Common myeloid progenitor, CD34-positive (primary cell): ENCODE results near the gene PCDH9.
A peak's percentile ranks its signal among the peaks of the same experiment; 100 is the strongest.

ENCODE experiments used
- CTCF ChIA-PET: fragments of 350-600 bp; sonication (Branson Sonifier 250); formaldehyde crosslinking; loops from one replicate; lab custom pipeline; 2021; ENCODE audit warnings: antibody characterized with exemption; lab: Charles Lee
- POLR2A ChIA-PET: fragments of 350-600 bp; sonication (Branson Sonifier 250); formaldehyde crosslinking; loops from one replicate; lab custom pipeline; 2021; ENCODE audit warnings: antibody characterized with exemption; lab: Charles Lee
- DNase-seq, 3 donors: peaks; one replicate each; pipeline versions ENCODE4 v3.0.0 to v3.0.0-alpha.2; 2013
- H3K27ac ChIP-seq, 2 experiments: 1 replicate in 1 of 2; 2 replicates in 1 of 2; pipeline ENCODE4 v1.7.0; 2013; ENCODE audit warnings: inconsistent platforms in 2 of 2, low read length in 2 of 2, mild to moderate bottlenecking in 2 of 2, low read depth in 1 of 2, moderate library complexity in 1 of 2; ENCODE audit not compliant: severe bottlenecking in 2 of 2, insufficient read depth in 1 of 2, poor library complexity in 1 of 2
- H3K27me3 ChIP-seq, 5 experiments: replicated peaks in 2 of 5; 1 replicate in 3 of 5; 2 replicates in 2 of 5; pipeline versions ENCODE4 v1.6.1 to v1.7.0; 2013; ENCODE audit warnings: low read length in 4 of 5, mild to moderate bottlenecking in 2 of 5, moderate library complexity in 2 of 5, inconsistent platforms in 1 of 5; ENCODE audit not compliant: insufficient read depth in 5 of 5, control insufficient read depth in 4 of 5
- H3K36me3 ChIP-seq, 4 experiments: 1 replicate in 2 of 4; 2 replicates in 2 of 4; pipeline versions ENCODE4 v1.6.1 to v1.7.0; 2013; ENCODE audit warnings: low read length in 3 of 4, control low read depth in 1 of 4, mild to moderate bottlenecking in 1 of 4; ENCODE audit not compliant: control insufficient read depth in 4 of 4, insufficient read depth in 4 of 4
- H3K4me1 ChIP-seq, 4 experiments: 1 replicate in 3 of 4; 2 replicates in 1 of 4; pipeline versions ENCODE4 v1.6.1 to v1.7.1; 2013; ENCODE audit warnings: low read length in 3 of 4, mild to moderate bottlenecking in 3 of 4, control low read depth in 1 of 4, inconsistent platforms in 1 of 4, moderate library complexity in 1 of 4; ENCODE audit not compliant: control insufficient read depth in 4 of 4, insufficient read depth in 4 of 4; ENCODE audit errors: control extremely low read depth in 1 of 4
- H3K4me3 ChIP-seq, 7 experiments: 1 replicate in 4 of 7; 2 replicates in 3 of 7; pipeline versions ENCODE4 v1.5.1 to v1.7.0; 2013; ENCODE audit warnings: mild to moderate bottlenecking in 7 of 7, low read length in 6 of 7, moderate library complexity in 6 of 7, inconsistent platforms in 2 of 7, low read depth in 2 of 7, control low read depth in 1 of 7; ENCODE audit not compliant: insufficient read depth in 4 of 7, control insufficient read depth in 1 of 7; ENCODE audit errors: extremely low read depth in 1 of 7
- H3K9me3 ChIP-seq, 5 experiments: 1 replicate in 4 of 5; 2 replicates in 1 of 5; pipeline versions ENCODE4 v1.6.1 to v1.7.1; 2013; ENCODE audit warnings: low read length in 4 of 5, mild to moderate bottlenecking in 2 of 5, inconsistent platforms in 1 of 5, low read depth in 1 of 5, moderate library complexity in 1 of 5; ENCODE audit not compliant: control insufficient read depth in 4 of 5, insufficient read depth in 2 of 5; ENCODE audit errors: control extremely low read depth in 1 of 5
- WGBS: methylation state at CpG from one replicate; pipeline ENCODE4 v1.1.5; 2013; ENCODE audit not compliant: insufficient coverage; 5-methylcytosine and 5-hydroxymethylcytosine counted together

The PCDH9 gene

GRCh38 chr13:67083519-67083918 is 146.6 kb downstream of the PCDH9 start:
- Histone ChIP-seq H3K4me1 (no peaks in the 10 kb centered on the region), H3K27me3 (no peaks in the 10 kb centered on the region), H3K4me3 (no peak overlapping the region), H3K36me3 (no peaks in the 10 kb centered on the region), H3K27ac (no peak overlapping the region), H3K9me3 (no peaks in the 10 kb centered on the region)
- WGBS, result no CpG with 5 or more reads among the region's 2 CpGs
- ChIA-PET POLR2A (no interaction called here), CTCF (no interaction called here)
- no peak for DNase-seq

DNA sequence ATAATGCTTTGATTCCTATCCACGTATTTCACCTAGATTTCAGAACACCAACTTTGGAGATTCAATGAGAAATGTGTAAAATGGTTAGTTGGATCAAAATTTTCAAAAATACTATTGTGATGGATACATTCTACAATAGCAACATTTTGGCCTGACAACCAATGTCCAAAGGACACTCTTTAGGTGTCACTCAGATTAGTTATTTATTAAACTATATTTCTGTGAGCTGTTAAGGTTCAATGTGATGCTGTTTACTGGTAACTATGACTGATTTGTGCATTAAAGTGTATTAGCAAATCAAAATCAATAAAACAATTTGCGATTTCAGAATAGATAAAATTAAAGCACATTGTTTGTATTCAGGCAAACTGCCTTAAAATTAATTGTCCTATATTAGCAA is 149.8 kb downstream of the PCDH9 start:
- no peaks in the 10 kb centered on the region for H3K4me1 ChIP-seq
- ChIA-PET CTCF (interaction anchor here (0.9 kb wide), 1 partner anchor 77 kb away, joined by 3 read pairs; no protein-coding TSS in a partner anchor), POLR2A (no interaction called here)
- no CpG with 5 or more reads among the region's 2 CpGs for WGBS
- no peaks in the 10 kb centered on the region for H3K27me3 ChIP-seq
- no peak overlapping the region for H3K4me3 ChIP-seq
- H3K27ac ChIP-seq, result no peak overlapping the region
- no peak for DNase-seq
- H3K36me3 ChIP-seq, result no peaks in the 10 kb centered on the region
- no peaks in the 10 kb centered on the region for H3K9me3 ChIP-seq

GRCh38 chr13:67078062-67078461 is 152.1 kb downstream of the PCDH9 start:
- POLR2A ChIA-PET, result no interaction called here
- Histone ChIP-seq H3K9me3 (no peaks in the 10 kb centered on the region), H3K4me3 (no peak overlapping the region), H3K27ac (no peak overlapping the region), H3K27me3 (no peaks in the 10 kb centered on the region), H3K36me3 (no peaks in the 10 kb centered on the region), H3K4me1 (no peaks in the 10 kb centered on the region)
- CTCF ChIA-PET, result no interaction called here
- WGBS, result 100% methylated on average over 5 of the region's 5 CpGs
- DNase-seq, result no peak

DNA sequence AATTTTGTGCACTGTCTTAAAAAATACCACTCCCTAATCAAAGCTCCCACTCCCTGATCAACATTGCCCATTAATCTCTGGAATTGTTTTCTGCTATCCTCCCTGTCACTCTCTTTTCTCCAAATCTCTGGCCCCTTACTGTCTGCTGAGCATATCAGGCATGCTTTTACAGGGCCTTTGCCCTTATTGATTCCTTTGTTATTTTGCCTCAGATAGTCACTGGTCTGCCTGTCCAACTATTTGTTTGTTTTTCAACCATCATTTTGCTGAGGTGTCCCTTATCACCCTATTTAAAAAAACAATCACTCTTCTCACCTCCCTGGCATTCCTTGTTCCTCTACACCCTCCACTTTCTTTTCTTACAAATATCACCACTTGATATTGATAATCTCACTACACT is 153.0 kb downstream of the PCDH9 start:
- Histone ChIP-seq H3K27ac (no peak overlapping the region), H3K4me1 (peaks cover 0 to under 1% (median 0%) of the 10 kb centered on the region in 4 experiments), H3K9me3 (no peaks in the 10 kb centered on the region), H3K36me3 (no peaks in the 10 kb centered on the region), H3K27me3 (no peaks in the 10 kb centered on the region), H3K4me3 (no peak overlapping the region)
- DNase-seq, result no peak
- ChIA-PET CTCF (interaction anchor here (0.8 to 1.4 kb wide), 3 partner anchors 23 to 147 kb away, joined by 4 to 5 read pairs (median 5); no protein-coding TSS in a partner anchor), POLR2A (no interaction called here)

GRCh38 chr13:67076378-67076777 is 153.8 kb downstream of the PCDH9 start:
- CTCF ChIA-PET, result interaction anchor here (0.8 to 1.4 kb wide), 3 partner anchors 22 to 148 kb away, joined by 4 to 5 read pairs (median 5); no protein-coding TSS in a partner anchor

DNA sequence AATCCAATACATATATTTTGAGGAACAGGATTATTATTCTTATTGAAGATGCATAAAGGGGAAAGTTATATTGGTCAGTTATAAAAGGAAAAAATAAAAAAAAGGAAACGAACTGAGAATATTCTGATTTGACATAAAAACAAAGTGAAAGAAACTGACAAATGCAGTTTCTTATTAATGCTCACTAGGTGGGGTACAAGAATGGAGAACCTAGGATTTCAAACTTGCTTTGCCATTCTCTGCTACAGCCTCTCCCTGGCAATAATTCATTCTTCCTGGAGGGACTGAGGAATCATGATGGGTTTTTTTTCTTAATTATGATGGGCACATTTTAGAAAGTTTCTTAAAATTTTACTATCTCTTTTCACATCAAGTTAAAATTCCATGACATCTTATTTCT is 154.9 kb downstream of the PCDH9 start:
- Histone ChIP-seq H3K9me3 (no peaks in the 10 kb centered on the region), H3K4me1 (peaks cover 0 to 4% (median 0%) of the 10 kb centered on the region in 4 experiments), H3K36me3 (no peaks in the 10 kb centered on the region), H3K4me3 (peak overlapping the region in 1 of 7 experiments; percentile 60), H3K27ac (no peak overlapping the region), H3K27me3 (no peaks in the 10 kb centered on the region)
- ChIA-PET POLR2A (no interaction called here), CTCF (no interaction called here)
- WGBS, result 17% methylated on average over 1 of the region's 1 CpG
- DNase-seq, result peak; percentile 17 to 26 (median 23)

More at GRCh38 chr13:67076378-67076777, 153.8 kb downstream of the PCDH9 start:
- 60% methylated on average over 2 of the region's 3 CpGs for WGBS
- Histone ChIP-seq H3K9me3 (no peaks in the 10 kb centered on the region), H3K27ac (no peak overlapping the region), H3K4me1 (peaks cover 0 to 4% (median 0%) of the 10 kb centered on the region in 4 experiments), H3K36me3 (no peaks in the 10 kb centered on the region), H3K27me3 (no peaks in the 10 kb centered on the region), H3K4me3 (no peak overlapping the region)
- DNase-seq, result no peak
- POLR2A ChIA-PET, result no interaction called here

- H3K27ac ChIP-seq, result no peak overlapping the region
- no peak for DNase-seq
- ChIA-PET POLR2A (no interaction called here), CTCF (no interaction called here)
- H3K4me1 ChIP-seq, result peaks cover 0 to 4% (median 0%) of the 10 kb centered on the region in 4 experiments
- H3K9me3 ChIP-seq, result no peaks in the 10 kb centered on the region
- no peaks in the 10 kb centered on the region for H3K27me3 ChIP-seq
- no peak overlapping the region for H3K4me3 ChIP-seq
- WGBS, result 91% methylated on average over 1 of the region's 3 CpGs
- no peaks in the 10 kb centered on the region for H3K36me3 ChIP-seq
These were observed 158.1 kb downstream of the PCDH9 start for GRCh38 chr13:67071918-67072598.
